Left lung (tissue), 10 donors: Measurements from ENCODE around the gene CD82. TPM values are rescaled to one million over a fixed set of nuclear protein-coding genes. Genes with fewer than 3 reads are reported as not detected.
"Not testable (repeated sequence)": the region's sequence is repeated elsewhere in the genome, so short reads cannot be mapped to it uniquely, and the experiment has no call there.

Experiments
- ATAC-seq: fragments of 200-7000 bp; cut with Tn5 transposase; one replicate; pipeline ENCODE4 v1.9.1; 2020; ENCODE audit warnings: moderate library complexity
- DNase-seq, 4 donors: peaks; one replicate each; pipeline ENCODE4 v3.0.0-alpha.2; 2013 to 2020
- H3K27ac ChIP-seq, 2 donors: fragments of 200-600 bp; sonication (generic) in 1 of 2; one replicate each; pipeline versions ENCODE4 v1.5.0 to v1.8.0; 2020 to 2021
- H3K27me3 ChIP-seq, 2 donors: fragments of 200-600 bp; sonication (generic) in 1 of 2; one replicate each; pipeline versions ENCODE4 v1.5.0 to v1.8.0; 2020 to 2021
- H3K36me3 ChIP-seq, 2 donors: fragments of 200-600 bp; sonication (generic) in 1 of 2; one replicate each; pipeline versions ENCODE4 v1.5.0 to v1.8.0; 2020 to 2021
- H3K4me1 ChIP-seq, 2 donors: fragments of 200-600 bp; one replicate each; pipeline ENCODE4 v1.8.0; 2021
- H3K4me3 ChIP-seq, 2 donors: fragments of 200-600 bp; sonication (generic) in 1 of 2; one replicate each; pipeline versions ENCODE4 v1.5.0 to v1.8.0; 2020 to 2021; ENCODE audit warnings: mild to moderate bottlenecking in 1 of 2
- H3K9me3 ChIP-seq, 2 donors: fragments of 200-600 bp; sonication (generic) in 1 of 2; one replicate each; pipeline versions ENCODE4 v1.5.0 to v1.8.0; 2020 to 2021
- intact Hi-C, 2 donors: fragments of 100-400 bp; cut with DNase I; formaldehyde crosslinking; loops; one replicate each; pipeline versions ENCODE4 v1.11.2 to v1.14.2; 2022
- polyA plus RNA-seq, 6 donors: library from polyadenylated mRNA; unstranded; fragments of 120-200 nt; gene quantifications; one replicate each; pipeline ENCODE4 v1.2.1, GENCODE V29; 2013; ENCODE audit not compliant: insufficient read length in 6 of 6
- total RNA-seq, 2 donors: library from RNA; stranded (reverse); fragmentation: NEBNext Ultra II Directional; extraction: Animal tissue kit (Norgen Biotek cat#: 25700); gene quantifications; one replicate each; pipeline ENCODE4 v1.2.1, GENCODE V29; 2021
- TF ChIP-seq, protein P1 (sequence below), 2 donors: fragments of 200-600 bp; sonication (generic) in 1 of 2; IDR thresholded peaks; one replicate each; pipeline versions ENCODE4 v1.5.0 to v1.8.0; 2021; ENCODE audit warnings: antibody characterized with exemption in 2 of 2
- donor health status: DM: no; HTN: yes; CAD: no.
- donor health status: DM: no; HTN: no; CAD: no.

The CD82 gene
- total and polyA plus RNA-seq, 8 donors = 33.7 to 244 (median 54.6) TPM

DNA sequence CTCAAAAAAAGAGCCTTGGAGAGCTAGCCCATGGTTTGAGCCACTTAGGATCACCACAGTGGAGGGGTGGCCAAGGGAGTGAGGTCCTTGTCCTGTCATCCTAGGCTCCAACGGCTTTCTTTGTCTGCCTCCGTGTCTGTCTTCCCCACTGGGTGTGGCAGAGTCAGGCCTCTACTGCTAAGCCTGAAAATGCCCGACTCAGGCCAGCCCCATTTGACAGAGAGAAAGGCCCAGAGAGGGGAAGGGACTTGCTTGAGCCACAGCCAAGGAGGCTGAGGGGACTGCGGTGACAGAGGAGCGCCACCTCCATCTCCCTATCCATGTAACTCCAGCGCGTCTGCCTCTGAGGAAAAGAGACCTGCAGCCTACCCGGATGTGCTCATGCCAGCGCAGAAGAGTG lies 27.8 kb upstream of the CD82 start:
- Histone ChIP-seq H3K27me3 (peaks cover 0 to 14% of the 10 kb centered on the region in 2 donors), H3K4me1 (peaks cover 0 to 4% of the 10 kb centered on the region in 2 donors), H3K9me3 (no peaks in the 10 kb centered on the region), H3K4me3 (no peak overlapping the region), H3K36me3 (no peaks in the 10 kb centered on the region), H3K27ac (no peak overlapping the region)
- TF ChIP-seq, protein P1, sequence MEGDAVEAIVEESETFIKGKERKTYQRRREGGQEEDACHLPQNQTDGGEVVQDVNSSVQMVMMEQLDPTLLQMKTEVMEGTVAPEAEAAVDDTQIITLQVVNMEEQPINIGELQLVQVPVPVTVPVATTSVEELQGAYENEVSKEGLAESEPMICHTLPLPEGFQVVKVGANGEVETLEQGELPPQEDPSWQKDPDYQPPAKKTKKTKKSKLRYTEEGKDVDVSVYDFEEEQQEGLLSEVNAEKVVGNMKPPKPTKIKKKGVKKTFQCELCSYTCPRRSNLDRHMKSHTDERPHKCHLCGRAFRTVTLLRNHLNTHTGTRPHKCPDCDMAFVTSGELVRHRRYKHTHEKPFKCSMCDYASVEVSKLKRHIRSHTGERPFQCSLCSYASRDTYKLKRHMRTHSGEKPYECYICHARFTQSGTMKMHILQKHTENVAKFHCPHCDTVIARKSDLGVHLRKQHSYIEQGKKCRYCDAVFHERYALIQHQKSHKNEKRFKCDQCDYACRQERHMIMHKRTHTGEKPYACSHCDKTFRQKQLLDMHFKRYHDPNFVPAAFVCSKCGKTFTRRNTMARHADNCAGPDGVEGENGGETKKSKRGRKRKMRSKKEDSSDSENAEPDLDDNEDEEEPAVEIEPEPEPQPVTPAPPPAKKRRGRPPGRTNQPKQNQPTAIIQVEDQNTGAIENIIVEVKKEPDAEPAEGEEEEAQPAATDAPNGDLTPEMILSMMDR (IDR thresholded peaks at IDR 0.05) = no peak
- ATAC-seq = no peak
- DNase-seq = no peak
- intact Hi-C loops = loop anchor here in 1 of 2 donors (5.0 to 10.0 kb wide), 2 partner anchors 250 to 403 kb away; no protein-coding TSS in a partner anchor

DNA sequence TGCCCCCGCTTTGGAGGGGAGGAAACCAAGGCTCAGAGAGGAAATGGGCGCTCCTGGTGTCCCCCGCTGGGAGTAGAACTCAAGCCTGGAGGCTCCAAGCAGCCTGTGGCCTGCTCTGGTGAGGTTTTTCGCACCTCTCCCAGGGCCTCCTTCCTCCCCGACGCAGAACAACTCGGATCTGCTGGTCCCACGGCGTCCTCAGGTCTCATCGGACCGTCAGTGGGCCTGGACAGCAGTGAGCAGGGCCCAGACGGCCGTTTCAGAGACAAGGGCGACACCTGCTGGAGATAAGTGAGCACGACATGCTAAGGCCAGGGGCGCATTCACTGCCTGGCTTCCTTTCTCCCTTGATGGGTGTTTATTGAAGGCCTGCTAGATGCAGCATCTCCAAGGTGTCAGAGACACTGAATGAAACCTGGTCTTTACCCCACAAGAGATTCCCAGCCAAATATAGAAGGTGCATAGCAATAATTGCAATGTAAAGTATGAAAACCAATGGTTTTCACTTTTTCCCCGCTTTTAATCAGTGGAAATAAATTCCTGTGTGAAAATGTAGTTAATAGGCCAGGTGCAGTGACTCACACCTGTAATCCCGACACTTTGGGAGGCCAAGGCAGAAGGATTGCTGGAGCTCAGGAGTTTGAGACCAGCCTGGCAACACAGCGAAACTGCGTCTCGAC lies 26.9 kb upstream of the CD82 start:
- peaks cover 0 to 14% of the 10 kb centered on the region in 2 donors for H3K27me3 ChIP-seq
- TF ChIP-seq, protein P1 (IDR thresholded peaks at IDR 0.05) = peak; percentile 98 to 100
- DNase-seq (peak; percentile 69 to 91 (median 74)), ATAC-seq (peak; percentile 99)
- no peak overlapping the region for H3K27ac ChIP-seq
- H3K36me3 ChIP-seq = no peaks in the 10 kb centered on the region
- intact Hi-C loops = loop anchor here in 1 of 2 donors (5.0 to 10.0 kb wide), 2 partner anchors 251 to 404 kb away; no protein-coding TSS in a partner anchor
- peaks cover 0 to 4% of the 10 kb centered on the region in 2 donors for H3K4me1 ChIP-seq
- no peaks in the 10 kb centered on the region for H3K9me3 ChIP-seq
- H3K4me3 ChIP-seq = no peak overlapping the region

DNA sequence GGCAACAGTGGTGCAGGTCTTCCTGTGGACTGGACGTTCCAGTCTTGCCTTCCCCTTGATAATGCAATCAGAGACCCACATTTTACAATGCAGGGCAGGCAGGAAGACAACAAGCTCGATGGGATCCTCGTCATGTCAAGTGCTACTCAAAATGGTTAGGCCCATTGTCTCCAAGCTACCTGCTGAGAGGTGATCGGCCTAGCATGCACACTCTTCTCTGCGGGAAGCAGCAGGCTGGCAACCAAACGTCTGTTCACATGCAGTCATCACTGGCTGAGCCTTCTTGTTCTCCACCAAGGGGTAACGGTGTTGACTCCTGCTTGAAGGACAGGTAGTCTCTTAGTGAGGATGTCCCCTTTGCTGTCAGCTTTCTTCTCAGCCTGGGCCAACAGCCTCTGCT lies 25.5 kb upstream of the CD82 start:
- ATAC-seq (no peak), DNase-seq (no peak)
- TF ChIP-seq, protein P1 (IDR thresholded peaks at IDR 0.05) = no peak
- Histone ChIP-seq H3K4me3 (no peak overlapping the region), H3K27ac (no peak overlapping the region), H3K36me3 (no peaks in the 10 kb centered on the region), H3K9me3 (no peaks in the 10 kb centered on the region), H3K27me3 (peaks cover 0 to 14% of the 10 kb centered on the region in 2 donors), H3K4me1 (peaks cover 0 to 4% of the 10 kb centered on the region in 2 donors)
- intact Hi-C loops = loop anchor here in 1 of 2 donors (5.0 to 10.0 kb wide), 2 partner anchors 253 to 405 kb away; no protein-coding TSS in a partner anchor

DNA sequence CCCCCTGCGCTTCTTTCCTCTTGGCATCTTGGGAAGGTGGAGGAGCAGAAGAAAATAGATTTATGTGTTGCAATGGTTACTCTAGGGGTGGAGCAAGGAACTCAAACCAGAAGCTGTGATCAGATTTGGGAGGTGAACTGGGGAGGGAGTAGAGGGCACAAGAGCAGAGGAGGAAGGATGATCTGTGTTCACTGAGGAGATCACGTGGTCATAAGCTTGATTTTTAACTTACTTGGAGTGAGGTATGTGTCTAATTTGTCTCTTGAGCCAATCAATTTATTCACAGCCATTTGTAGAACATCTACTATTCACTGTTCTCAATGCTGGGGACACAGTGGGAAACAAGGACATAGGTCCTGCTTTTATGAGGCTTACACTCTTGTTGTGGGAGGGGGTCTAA lies 24.8 kb upstream of the CD82 start:
- Histone ChIP-seq H3K27me3 (peaks cover 0 to 7% of the 10 kb centered on the region in 2 donors), H3K27ac (no peak overlapping the region), H3K4me1 (peaks cover 0 to 4% of the 10 kb centered on the region in 2 donors), H3K36me3 (no peaks in the 10 kb centered on the region), H3K4me3 (no peak overlapping the region), H3K9me3 (no peaks in the 10 kb centered on the region)
- DNase-seq = no peak
- intact Hi-C loops = no loop called here
- TF ChIP-seq, protein P1 (IDR thresholded peaks at IDR 0.05) = no peak
- ATAC-seq = no peak

DNA sequence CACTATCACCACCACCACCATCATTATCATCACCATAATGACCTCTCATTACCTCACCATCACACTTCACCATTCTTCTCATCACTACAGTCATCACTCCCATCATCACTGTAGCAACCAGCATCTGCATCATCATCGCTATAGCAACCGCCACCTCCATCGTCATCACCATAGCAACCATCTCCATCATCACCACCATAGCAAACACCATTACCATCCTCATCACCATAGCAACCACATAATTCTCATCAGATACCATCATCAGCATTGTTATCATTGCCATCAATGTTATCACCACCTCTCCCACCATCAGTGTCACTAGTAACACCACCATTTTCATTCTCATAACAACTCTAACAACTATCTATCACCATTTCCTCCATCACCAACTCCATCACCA lies 23.1 kb upstream of the CD82 start:
- H3K36me3 ChIP-seq = no peaks in the 10 kb centered on the region
- TF ChIP-seq, protein P1 (IDR thresholded peaks at IDR 0.05) = no peak
- H3K27me3 ChIP-seq = no peaks in the 10 kb centered on the region
- ATAC-seq = no peak
- no peak for DNase-seq
- H3K4me1 ChIP-seq = peaks cover 0 to 4% of the 10 kb centered on the region in 2 donors
- no peak overlapping the region for H3K4me3 ChIP-seq
- H3K27ac ChIP-seq = no peak overlapping the region
- no peaks in the 10 kb centered on the region for H3K9me3 ChIP-seq
- intact Hi-C loops = no loop called here

DNA sequence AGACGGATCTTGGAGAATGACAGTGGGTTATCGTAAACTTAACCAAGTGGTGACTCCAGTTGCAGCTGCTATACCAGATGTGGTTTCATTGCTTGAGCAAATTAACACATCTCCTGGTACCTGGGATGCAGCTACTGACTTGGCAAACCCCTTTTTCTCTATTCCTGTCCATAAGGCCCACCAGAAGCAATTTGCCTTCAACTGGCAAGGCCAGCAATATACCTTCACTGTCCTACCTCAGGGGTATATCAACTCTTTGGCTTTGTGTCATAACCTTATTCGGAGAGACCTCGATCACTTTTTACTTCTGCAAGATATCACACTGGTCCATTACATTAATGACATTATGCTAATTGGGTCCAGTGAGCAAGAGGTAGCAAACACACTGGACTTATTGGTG lies 18.5 kb upstream of the CD82 start:
- H3K4me1 ChIP-seq, intact Hi-C loops, H3K36me3 ChIP-seq, H3K27me3 ChIP-seq, H3K4me3 ChIP-seq, H3K27ac ChIP-seq, DNase-seq, ATAC-seq, H3K9me3 ChIP-seq: not testable (repeated sequence)

DNA sequence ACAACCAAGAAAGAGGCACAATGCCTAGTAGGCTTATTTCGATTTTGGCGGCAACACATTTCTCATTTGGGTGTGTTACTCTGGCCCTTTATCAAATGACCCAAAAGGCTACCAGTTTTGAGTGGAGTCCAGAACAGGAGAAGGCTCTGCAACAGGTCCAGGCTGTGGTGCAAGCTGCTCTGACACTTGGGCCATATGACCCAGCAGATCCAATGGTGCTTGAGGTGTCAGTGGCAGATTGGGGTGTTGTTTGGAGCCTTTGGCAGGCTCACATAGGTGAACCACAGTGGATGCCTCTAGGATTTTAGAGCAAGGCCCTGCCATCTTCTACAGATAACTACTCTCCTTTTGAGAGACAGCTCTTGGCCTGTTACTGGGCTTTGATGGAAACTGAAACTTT lies 17.9 kb upstream of the CD82 start:
- H3K36me3 ChIP-seq, ATAC-seq, H3K9me3 ChIP-seq, H3K27ac ChIP-seq, intact Hi-C loops, H3K27me3 ChIP-seq, DNase-seq, H3K4me3 ChIP-seq, H3K4me1 ChIP-seq: not testable (repeated sequence)
